ENCODE data around the gene AVL9.

DNA sequence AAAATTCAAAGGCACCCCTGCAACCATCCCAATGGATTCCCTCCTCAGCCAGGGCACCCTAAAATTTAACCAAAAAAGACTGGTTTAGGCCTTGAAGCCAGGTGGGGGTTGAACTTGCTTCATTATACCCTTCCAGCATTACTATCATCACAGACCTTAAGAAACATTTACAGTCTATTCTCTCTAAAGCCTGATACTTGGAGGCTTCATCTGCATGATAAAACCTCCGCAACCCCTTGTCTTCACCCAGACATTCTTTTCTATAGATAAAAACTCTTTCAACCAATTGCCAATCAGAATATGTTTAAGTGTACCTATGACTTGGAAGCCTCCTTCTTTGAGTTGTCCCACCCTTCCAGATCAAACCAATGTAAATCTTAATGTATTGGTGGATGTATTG, 17.9 kb downstream of the AVL9 start:
- TF ChIP-seq IRF2 (CRISPR knock-in tag; IDR thresholded peaks at IDR 0.05), result no peak
- TF ChIP-seq, protein P1, sequence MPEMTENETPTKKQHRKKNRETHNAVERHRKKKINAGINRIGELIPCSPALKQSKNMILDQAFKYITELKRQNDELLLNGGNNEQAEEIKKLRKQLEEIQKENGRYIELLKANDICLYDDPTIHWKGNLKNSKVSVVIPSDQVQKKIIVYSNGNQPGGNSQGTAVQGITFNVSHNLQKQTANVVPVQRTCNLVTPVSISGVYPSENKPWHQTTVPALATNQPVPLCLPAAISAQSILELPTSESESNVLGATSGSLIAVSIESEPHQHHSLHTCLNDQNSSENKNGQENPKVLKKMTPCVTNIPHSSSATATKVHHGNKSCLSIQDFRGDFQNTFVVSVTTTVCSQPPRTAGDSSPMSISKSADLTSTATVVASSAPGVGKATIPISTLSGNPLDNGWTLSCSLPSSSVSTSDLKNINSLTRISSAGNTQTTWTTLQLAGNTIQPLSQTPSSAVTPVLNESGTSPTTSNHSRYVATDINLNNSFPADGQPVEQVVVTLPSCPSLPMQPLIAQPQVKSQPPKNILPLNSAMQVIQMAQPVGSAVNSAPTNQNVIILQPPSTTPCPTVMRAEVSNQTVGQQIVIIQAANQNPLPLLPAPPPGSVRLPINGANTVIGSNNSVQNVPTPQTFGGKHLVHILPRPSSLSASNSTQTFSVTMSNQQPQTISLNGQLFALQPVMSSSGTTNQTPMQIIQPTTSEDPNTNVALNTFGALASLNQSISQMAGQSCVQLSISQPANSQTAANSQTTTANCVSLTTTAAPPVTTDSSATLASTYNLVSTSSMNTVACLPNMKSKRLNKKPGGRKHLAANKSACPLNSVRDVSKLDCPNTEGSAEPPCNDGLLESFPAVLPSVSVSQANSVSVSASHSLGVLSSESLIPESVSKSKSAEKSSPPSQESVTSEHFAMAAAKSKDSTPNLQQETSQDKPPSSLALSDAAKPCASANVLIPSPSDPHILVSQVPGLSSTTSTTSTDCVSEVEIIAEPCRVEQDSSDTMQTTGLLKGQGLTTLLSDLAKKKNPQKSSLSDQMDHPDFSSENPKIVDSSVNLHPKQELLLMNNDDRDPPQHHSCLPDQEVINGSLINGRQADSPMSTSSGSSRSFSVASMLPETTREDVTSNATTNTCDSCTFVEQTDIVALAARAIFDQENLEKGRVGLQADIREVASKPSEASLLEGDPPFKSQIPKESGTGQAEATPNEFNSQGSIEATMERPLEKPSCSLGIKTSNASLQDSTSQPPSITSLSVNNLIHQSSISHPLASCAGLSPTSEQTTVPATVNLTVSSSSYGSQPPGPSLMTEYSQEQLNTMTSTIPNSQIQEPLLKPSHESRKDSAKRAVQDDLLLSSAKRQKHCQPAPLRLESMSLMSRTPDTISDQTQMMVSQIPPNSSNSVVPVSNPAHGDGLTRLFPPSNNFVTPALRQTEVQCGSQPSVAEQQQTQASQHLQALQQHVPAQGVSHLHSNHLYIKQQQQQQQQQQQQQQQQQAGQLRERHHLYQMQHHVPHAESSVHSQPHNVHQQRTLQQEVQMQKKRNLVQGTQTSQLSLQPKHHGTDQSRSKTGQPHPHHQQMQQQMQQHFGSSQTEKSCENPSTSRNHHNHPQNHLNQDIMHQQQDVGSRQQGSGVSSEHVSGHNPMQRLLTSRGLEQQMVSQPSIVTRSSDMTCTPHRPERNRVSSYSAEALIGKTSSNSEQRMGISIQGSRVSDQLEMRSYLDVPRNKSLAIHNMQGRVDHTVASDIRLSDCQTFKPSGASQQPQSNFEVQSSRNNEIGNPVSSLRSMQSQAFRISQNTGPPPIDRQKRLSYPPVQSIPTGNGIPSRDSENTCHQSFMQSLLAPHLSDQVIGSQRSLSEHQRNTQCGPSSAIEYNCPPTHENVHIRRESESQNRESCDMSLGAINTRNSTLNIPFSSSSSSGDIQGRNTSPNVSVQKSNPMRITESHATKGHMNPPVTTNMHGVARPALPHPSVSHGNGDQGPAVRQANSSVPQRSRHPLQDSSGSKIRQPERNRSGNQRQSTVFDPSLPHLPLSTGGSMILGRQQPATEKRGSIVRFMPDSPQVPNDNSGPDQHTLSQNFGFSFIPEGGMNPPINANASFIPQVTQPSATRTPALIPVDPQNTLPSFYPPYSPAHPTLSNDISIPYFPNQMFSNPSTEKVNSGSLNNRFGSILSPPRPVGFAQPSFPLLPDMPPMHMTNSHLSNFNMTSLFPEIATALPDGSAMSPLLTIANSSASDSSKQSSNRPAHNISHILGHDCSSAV (CRISPR knock-in tag; IDR thresholded peaks at IDR 0.05; ENCODE audit: borderline replicate concordance), result no peak
- TF ChIP-seq, protein P2, sequence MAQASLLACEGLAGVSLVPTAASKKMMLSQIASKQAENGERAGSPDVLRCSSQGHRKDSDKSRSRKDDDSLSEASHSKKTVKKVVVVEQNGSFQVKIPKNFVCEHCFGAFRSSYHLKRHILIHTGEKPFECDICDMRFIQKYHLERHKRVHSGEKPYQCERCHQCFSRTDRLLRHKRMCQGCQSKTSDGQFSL (CRISPR knock-in tag; IDR thresholded peaks at IDR 0.05), result no peak
- TF ChIP-seq ZBTB20 (CRISPR knock-in tag; IDR thresholded peaks at IDR 0.05; ENCODE audit: borderline replicate concordance, low read depth), result no peak
- TF ChIP-seq POLR2AphosphoS5 (IDR thresholded peaks at IDR 0.05; ENCODE audit: low read depth, low read length), result no peak
- no peak for TF ChIP-seq ZNF777 (CRISPR knock-in tag; IDR thresholded peaks at IDR 0.05)
- no peak for TF ChIP-seq ZNF292 (CRISPR knock-in tag; IDR thresholded peaks at IDR 0.05; ENCODE audit: borderline replicate concordance, low read depth)
- TF ChIP-seq, protein P3, sequence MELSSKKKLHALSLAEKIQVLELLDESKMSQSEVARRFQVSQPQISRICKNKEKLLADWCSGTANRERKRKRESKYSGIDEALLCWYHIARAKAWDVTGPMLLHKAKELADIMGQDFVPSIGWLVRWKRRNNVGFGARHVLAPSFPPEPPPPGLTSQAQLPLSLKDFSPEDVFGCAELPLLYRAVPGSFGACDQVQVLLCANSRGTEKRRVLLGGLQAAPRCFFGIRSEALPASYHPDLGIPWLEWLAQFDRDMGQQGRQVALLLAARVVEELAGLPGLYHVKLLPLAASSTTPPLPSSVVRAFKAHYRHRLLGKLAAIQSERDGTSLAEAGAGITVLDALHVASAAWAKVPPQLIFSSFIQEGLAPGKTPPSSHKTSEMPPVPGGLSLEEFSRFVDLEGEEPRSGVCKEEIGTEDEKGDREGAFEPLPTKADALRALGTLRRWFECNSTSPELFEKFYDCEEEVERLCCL (CRISPR knock-in tag; IDR thresholded peaks at IDR 0.05; ENCODE audit: borderline replicate concordance), result no peak
- TF ChIP-seq TCF12 (IDR thresholded peaks at IDR 0.05), result no peak
- no peak for TF ChIP-seq TCF12 (CRISPR knock-in tag; IDR thresholded peaks at IDR 0.05)
- TF ChIP-seq, protein P4, sequence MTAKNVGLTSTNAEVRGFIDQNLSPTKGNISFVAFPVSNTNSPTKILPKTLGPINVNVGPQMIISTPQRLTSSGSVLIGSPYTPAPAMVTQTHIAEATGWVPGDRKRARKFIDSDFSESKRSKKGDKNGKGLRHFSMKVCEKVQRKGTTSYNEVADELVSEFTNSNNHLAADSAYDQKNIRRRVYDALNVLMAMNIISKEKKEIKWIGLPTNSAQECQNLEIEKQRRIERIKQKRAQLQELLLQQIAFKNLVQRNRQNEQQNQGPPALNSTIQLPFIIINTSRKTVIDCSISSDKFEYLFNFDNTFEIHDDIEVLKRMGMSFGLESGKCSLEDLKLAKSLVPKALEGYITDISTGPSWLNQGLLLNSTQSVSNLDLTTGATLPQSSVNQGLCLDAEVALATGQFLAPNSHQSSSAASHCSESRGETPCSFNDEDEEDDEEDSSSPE (CRISPR knock-in tag; IDR thresholded peaks at IDR 0.05), result no peak

Data from HepG2 (cell line).